AG04449 (cell line): Measurements from ENCODE around the gene SLC24A3.

Source experiments
- CTCF ChIA-PET: fragments of 350-600 bp; formaldehyde crosslinking; extraction: SDS; loops from one replicate; lab custom pipeline; 2021; ENCODE audit warnings: antibody characterized with exemption; lab: Yijun Ruan, JAX
- POLR2A ChIA-PET: fragments of 400-600, 350-600 bp; formaldehyde crosslinking; extraction: SDS; loops from one replicate; lab custom pipeline; 2020; ENCODE audit warnings: antibody characterized with exemption, inconsistent platforms; lab: Yijun Ruan, JAX
- DNase-seq: peaks from one replicate; pipeline ENCODE4 v3.0.0-alpha.2; 2010; ENCODE audit warnings: low read depth, low spot score
- H3K4me3 ChIP-seq: 2 replicates; pipeline ENCODE4 v1.5.1; 2011; ENCODE audit warnings: low read depth, mild to moderate bottlenecking, control low read depth, low read length
- CTCF ChIP-seq: IDR thresholded peaks from one replicate; pipeline ENCODE4 v1.5.1; 2011; ENCODE audit warnings: mild to moderate bottlenecking, moderate library complexity, low read length, control low read depth, inconsistent platforms; ENCODE audit not compliant: insufficient read depth; ENCODE audit errors: missing control alignments

The SLC24A3 gene

GRCh38 chr20:19259141-19259591, 46.7 kb downstream of the SLC24A3 start:
- POLR2A ChIA-PET, result no interaction called here
- no peak for TF ChIP-seq CTCF
- no peak overlapping the region for H3K4me3 ChIP-seq
- CTCF ChIA-PET, result no interaction called here
- no peak for DNase-seq

GRCh38 chr20:19260412-19261090, 48.1 kb downstream of the SLC24A3 start:
- TF ChIP-seq CTCF, result no peak
- H3K4me3 ChIP-seq, result no peak overlapping the region
- ChIA-PET CTCF (interaction anchor here (0.6 kb wide), 1 partner anchor 12 kb away, joined by 3 read pairs; no protein-coding TSS in a partner anchor), POLR2A (no interaction called here)
- DNase-seq, result no peak

GRCh38 chr20:19264191-19264590, 51.7 kb downstream of the SLC24A3 start:
- POLR2A ChIA-PET, result no interaction called here
- DNase-seq, result no peak
- CTCF ChIA-PET, result interaction anchor here (1.8 kb wide), 1 partner anchor 58 kb away, joined by 6 read pairs; no protein-coding TSS in a partner anchor
- no peak overlapping the region for H3K4me3 ChIP-seq
- no peak for TF ChIP-seq CTCF

GRCh38 chr20:19265646-19266374, 53.4 kb downstream of the SLC24A3 start:
- POLR2A ChIA-PET, result no interaction called here

GRCh38 chr20:19268426-19268825, 56.0 kb downstream of the SLC24A3 start:
- no peak for DNase-seq

More at GRCh38 chr20:19265646-19266374, 53.4 kb downstream of the SLC24A3 start:
- no peak for DNase-seq
- CTCF ChIA-PET, result interaction anchor here (2.1 kb wide), 1 partner anchor 318 kb away, joined by 6 read pairs; no protein-coding TSS in a partner anchor
- H3K4me3 ChIP-seq, result no peak overlapping the region
- TF ChIP-seq CTCF, result no peak

More at GRCh38 chr20:19268426-19268825, 56.0 kb downstream of the SLC24A3 start:
- no peak overlapping the region for H3K4me3 ChIP-seq
- POLR2A ChIA-PET, result no interaction called here
- TF ChIP-seq CTCF, result no peak
- CTCF ChIA-PET, result no interaction called here
